CD14-positive monocyte (primary cell): ENCODE measurements around the gene ZNHIT2. TPM values are rescaled to one million over a fixed set of nuclear protein-coding genes. Genes with fewer than 3 reads are reported as not detected.

Experiments used
- DNase-seq, 3 donors: peaks; one replicate each; pipeline ENCODE4 v3.0.0-alpha.2; 2011 to 2022
- H2AFZ ChIP-seq: 2 replicates; pipeline ENCODE4 v1.6.0; 2012; ENCODE audit warnings: mild to moderate bottlenecking, low read depth, low read length, inconsistent platforms; ENCODE audit not compliant: insufficient read depth, poor library complexity, severe bottlenecking
- H3K27ac ChIP-seq, 2 donors: 1 replicate in 1 of 2; 2 replicates in 1 of 2; pipeline ENCODE4 v1.5.1; 2012 to 2013; ENCODE audit warnings: low read length in 2 of 2, control low read depth in 1 of 2, inconsistent platforms in 1 of 2, low read depth in 1 of 2, mild to moderate bottlenecking in 1 of 2
- H3K27me3 ChIP-seq, 2 donors: one replicate each; pipeline versions ENCODE4 v1.6.0 to v1.6.1; 2011 to 2013; ENCODE audit warnings: low read length in 2 of 2; ENCODE audit not compliant: control insufficient read depth in 2 of 2, insufficient read depth in 2 of 2
- H3K36me3 ChIP-seq, 2 donors: replicated peaks in 1 of 2; 1 replicate in 1 of 2; 2 replicates in 1 of 2; pipeline versions ENCODE4 v1.5.1 to v1.6.1; 2012 to 2013; ENCODE audit warnings: low read length in 2 of 2, control low read depth in 1 of 2, inconsistent platforms in 1 of 2, mild to moderate bottlenecking in 1 of 2; ENCODE audit not compliant: insufficient read depth in 2 of 2, control insufficient read depth in 1 of 2
- H3K4me1 ChIP-seq, 2 donors: 1 replicate in 1 of 2; 2 replicates in 1 of 2; pipeline versions ENCODE4 v1.5.1 to v1.6.1; 2012 to 2013; ENCODE audit warnings: low read length in 2 of 2, control low read depth in 1 of 2, inconsistent platforms in 1 of 2, mild to moderate bottlenecking in 1 of 2, moderate library complexity in 1 of 2; ENCODE audit not compliant: insufficient read depth in 2 of 2, control insufficient read depth in 1 of 2
- H3K4me2 ChIP-seq: replicated peaks from 2 replicates; pipeline ENCODE3; 2012; ENCODE audit warnings: low read length, moderate library complexity, mild to moderate bottlenecking; ENCODE audit not compliant: poor library complexity, severe bottlenecking; ENCODE audit errors: extremely low read depth
- H3K4me3 ChIP-seq, 3 experiments: fragments of 200-600 bp in 1 of 3; sonication (generic) in 1 of 3; replicated peaks in 1 of 3; 1 replicate in 2 of 3; 2 replicates in 1 of 3; pipeline ENCODE4 v1.5.1; 2011 to 2013; ENCODE audit warnings: low read length in 3 of 3, mild to moderate bottlenecking in 3 of 3, control low read depth in 2 of 3, low read depth in 2 of 3, inconsistent platforms in 1 of 3, moderate library complexity in 1 of 3
- H3K79me2 ChIP-seq: 2 replicates; pipeline ENCODE4 v1.6.0; 2012; ENCODE audit warnings: mild to moderate bottlenecking, control low read depth, inconsistent platforms, low read length, moderate library complexity; ENCODE audit not compliant: insufficient read depth
- H3K9ac ChIP-seq: 2 replicates; pipeline ENCODE4 v1.6.0; 2017; ENCODE audit warnings: low read length, mild to moderate bottlenecking; ENCODE audit not compliant: insufficient read depth, poor library complexity, severe bottlenecking
- H3K9me3 ChIP-seq, 2 donors: replicated peaks in 1 of 2; 1 replicate in 1 of 2; 2 replicates in 1 of 2; pipeline versions ENCODE4 v1.5.1 to v1.6.1; 2012 to 2013; ENCODE audit warnings: low read length in 2 of 2, control low read depth in 1 of 2; ENCODE audit not compliant: control insufficient read depth in 1 of 2, insufficient read depth in 1 of 2
- H4K20me1 ChIP-seq: 2 replicates; pipeline ENCODE4 v1.6.0; 2012; ENCODE audit warnings: mild to moderate bottlenecking, low read length, control low read depth, moderate library complexity; ENCODE audit not compliant: insufficient read depth
- H3K27ac Mint-ChIP-seq, 7 donors: one replicate each; pipeline ENCODE4 v1.8.0; 2020; ENCODE audit warnings: mild to moderate bottlenecking in 7 of 7, mixed read lengths in 7 of 7, moderate library complexity in 6 of 7, inconsistent platforms in 2 of 7
- H3K27me3 Mint-ChIP-seq, 3 donors: one replicate each; pipeline ENCODE4 v1.8.0; 2021 to 2022; ENCODE audit warnings: low read depth in 3 of 3, mild to moderate bottlenecking in 3 of 3, mixed read lengths in 3 of 3, moderate library complexity in 3 of 3, inconsistent platforms in 1 of 3
- H3K36me3 Mint-ChIP-seq, 2 donors: one replicate each; pipeline ENCODE4 v1.8.0; 2020; ENCODE audit warnings: mixed read lengths in 2 of 2, inconsistent platforms in 1 of 2, mild to moderate bottlenecking in 1 of 2
- H3K4me1 Mint-ChIP-seq: one replicate; pipeline ENCODE4 v1.8.0; 2020; ENCODE audit warnings: mild to moderate bottlenecking, mixed read lengths
- H3K4me3 Mint-ChIP-seq, 2 donors: one replicate each; pipeline ENCODE4 v1.8.0; 2020; ENCODE audit warnings: mild to moderate bottlenecking in 2 of 2, mixed read lengths in 2 of 2, moderate library complexity in 1 of 2
- H3K9me3 Mint-ChIP-seq, 7 donors: one replicate each; pipeline ENCODE4 v1.8.0; 2020 to 2022; ENCODE audit warnings: mixed read lengths in 7 of 7, mild to moderate bottlenecking in 6 of 7, moderate library complexity in 6 of 7, inconsistent platforms in 2 of 7
- WGBS: methylation state at CpG from one replicate; pipeline ENCODE4 v1.1.5; 2013; ENCODE audit warnings: missing lambda C conversion rate; ENCODE audit not compliant: insufficient coverage; 5-methylcytosine and 5-hydroxymethylcytosine counted together
- intact Hi-C, 2 donors: fragments of 100-400 bp; cut with micrococcal nuclease; formaldehyde crosslinking; loops; one replicate each; pipeline versions ENCODE4 v1.15.0 to v1.15.1; 2023
- polyA plus RNA-seq, 3 donors: library from polyadenylated mRNA; depleted of rRNA in 1 of 3; unstranded in 2 of 3; stranded (reverse) in 1 of 3; fragments of 300-500 nt in 2 of 3; fragments of >200 nt in 1 of 3; fragmentation: Illumina TruSeq in 2 of 3; gene quantifications; 1 replicate in 2 of 3; 2 replicates in 1 of 3; pipeline ENCODE4 v1.2.3, GENCODE V29; 2012 to 2021
- TF ChIP-seq, protein P1 (sequence below): fragments of 200-600 bp; IDR thresholded peaks from one replicate; pipeline ENCODE4 v1.8.0; 2022; ENCODE audit warnings: antibody characterized with exemption, mild to moderate bottlenecking

Gene ZNHIT2
- polyA plus RNA-seq, 3 donors = 2.1 to 9.4 (median 5.8) TPM

GRCh38 chr11:65128182-65129145 lies 11.0 kb upstream of the ZNHIT2 start:
- TF ChIP-seq, protein P1, sequence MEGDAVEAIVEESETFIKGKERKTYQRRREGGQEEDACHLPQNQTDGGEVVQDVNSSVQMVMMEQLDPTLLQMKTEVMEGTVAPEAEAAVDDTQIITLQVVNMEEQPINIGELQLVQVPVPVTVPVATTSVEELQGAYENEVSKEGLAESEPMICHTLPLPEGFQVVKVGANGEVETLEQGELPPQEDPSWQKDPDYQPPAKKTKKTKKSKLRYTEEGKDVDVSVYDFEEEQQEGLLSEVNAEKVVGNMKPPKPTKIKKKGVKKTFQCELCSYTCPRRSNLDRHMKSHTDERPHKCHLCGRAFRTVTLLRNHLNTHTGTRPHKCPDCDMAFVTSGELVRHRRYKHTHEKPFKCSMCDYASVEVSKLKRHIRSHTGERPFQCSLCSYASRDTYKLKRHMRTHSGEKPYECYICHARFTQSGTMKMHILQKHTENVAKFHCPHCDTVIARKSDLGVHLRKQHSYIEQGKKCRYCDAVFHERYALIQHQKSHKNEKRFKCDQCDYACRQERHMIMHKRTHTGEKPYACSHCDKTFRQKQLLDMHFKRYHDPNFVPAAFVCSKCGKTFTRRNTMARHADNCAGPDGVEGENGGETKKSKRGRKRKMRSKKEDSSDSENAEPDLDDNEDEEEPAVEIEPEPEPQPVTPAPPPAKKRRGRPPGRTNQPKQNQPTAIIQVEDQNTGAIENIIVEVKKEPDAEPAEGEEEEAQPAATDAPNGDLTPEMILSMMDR = no peak
- DNase-seq = peak in 1 of 3 donors; percentile 3
- Histone ChIP-seq H4K20me1 (peaks cover 54% of the 10 kb centered on the region), H3K4me2 (no peak overlapping the region), H3K27me3 (no peaks in the 10 kb centered on the region), H3K9me3 (no peaks in the 10 kb centered on the region), H3K79me2 (peaks cover 44% of the 10 kb centered on the region), H3K9ac (no peak overlapping the region), H3K4me3 (no peak overlapping the region), H3K27ac (no peak overlapping the region), H3K36me3 (peaks cover 76 to 85% of the 10 kb centered on the region in 2 donors), H3K4me1 (peaks cover 15 to 16% of the 10 kb centered on the region in 2 donors), H2AFZ (no peak overlapping the region)
- Mint-ChIP-seq H3K27me3 (peaks cover 0 to 2% (median 0%) of the 10 kb centered on the region in 3 donors), H3K9me3 (no peaks in the 10 kb centered on the region), H3K4me1 (peaks cover 16% of the 10 kb centered on the region), H3K36me3 (peaks cover 69 to 91% of the 10 kb centered on the region in 2 donors), H3K27ac (peak overlapping the region in 3 of 7 donors; percentile 30 to 41 (median 37)), H3K4me3 (no peak overlapping the region)
- intact Hi-C loops = no loop called here
- 100% methylated on average over 5 of the region's 15 CpGs for WGBS

- DNase-seq = no peak
- peaks cover 67 to 86% of the 10 kb centered on the region in 2 donors for H3K36me3 Mint-ChIP-seq
- peaks cover 47% of the 10 kb centered on the region for H4K20me1 ChIP-seq
- intact Hi-C loops = no loop called here
- no peaks in the 10 kb centered on the region for H3K9me3 Mint-ChIP-seq
- H2AFZ ChIP-seq = no peak overlapping the region
- peaks cover 76 to 84% of the 10 kb centered on the region in 2 donors for H3K36me3 ChIP-seq
- H3K9ac ChIP-seq = no peak overlapping the region
- no peak overlapping the region for H3K4me3 ChIP-seq
- H3K4me2 ChIP-seq = no peak overlapping the region
- peaks cover 43% of the 10 kb centered on the region for H3K79me2 ChIP-seq
- no peak overlapping the region for H3K27ac ChIP-seq
- no peaks in the 10 kb centered on the region for H3K9me3 ChIP-seq
- H3K4me1 Mint-ChIP-seq = peaks cover 8% of the 10 kb centered on the region
- no peak overlapping the region for H3K4me3 Mint-ChIP-seq
- no peaks in the 10 kb centered on the region for H3K27me3 ChIP-seq
- H3K27me3 Mint-ChIP-seq = peaks cover 0 to 2% (median 0%) of the 10 kb centered on the region in 3 donors
- H3K4me1 ChIP-seq = peaks cover 12 to 14% of the 10 kb centered on the region in 2 donors
- 96% methylated on average over 6 of the region's 12 CpGs for WGBS
- TF ChIP-seq, protein P1 = no peak
- peak overlapping the region in 2 of 7 donors; percentile 37 for H3K27ac Mint-ChIP-seq
Observed at GRCh38 chr11:65127473-65128181, 10.1 kb upstream of the ZNHIT2 start.
